ENCODE data around the gene CD300A. TPM values are rescaled to one million over a fixed set of nuclear protein-coding genes. Genes with fewer than 3 reads are reported as not detected.

The CD300A gene
- total and polyA plus RNA-seq, 2 donors (not counting 3 experiments of a cell fraction or from before 2014, with no cell fraction given) = not detected

- DNase-seq (ENCODE audit: low read depth, low spot score) (peak; percentile 44), FAIRE-seq (no peak)
- Histone ChIP-seq H3K4me1 (ENCODE audit: control insufficient read depth, extremely low read depth, insufficient read depth, low read length) (peaks cover 3% of the 10 kb centered on the region), H3K9ac (replicated peaks; ENCODE audit: extremely low read depth, insufficient read depth, low read length) (no peak overlapping the region), H4K20me1 (replicated peaks; ENCODE audit: control insufficient read depth, extremely low read depth, insufficient read depth, low read length) (no peaks in the 10 kb centered on the region), H3K4me2 (ENCODE audit: insufficient read depth, low read length) (no peak overlapping the region), H3K79me2 (ENCODE audit: control insufficient read depth, insufficient read depth, low read length) (no peaks in the 10 kb centered on the region), H3K36me3 (ENCODE audit: control insufficient read depth in 2 of 2, extremely low read depth in 1 of 2, insufficient read depth in 2 of 2, low read length in 2 of 2) (no peaks in the 10 kb centered on the region), H2AFZ (ENCODE audit: low read depth, low read length) (no peak overlapping the region), H3K4me3 (replicated peaks in 1 of 3; ENCODE audit: insufficient read depth in 1 of 3, low read depth in 1 of 3, low read length in 3 of 3) (no peak overlapping the region), H3K27me3 (ENCODE audit: control insufficient read depth in 2 of 2, insufficient read depth in 2 of 2, low read length in 2 of 2) (no peaks in the 10 kb centered on the region), H3K9me1 (replicated peaks; ENCODE audit: control insufficient read depth, extremely low read depth, insufficient read depth, low read length) (no peaks in the 10 kb centered on the region), H3K27ac (ENCODE audit: insufficient read depth, low read depth, low read length) (no peak overlapping the region), H3K9me3 (replicated peaks; ENCODE audit: control insufficient read depth, insufficient read depth, low read length) (no peaks in the 10 kb centered on the region)
- TF ChIP-seq JUN (IDR thresholded peaks at IDR 0.05; ENCODE audit: borderline replicate concordance, insufficient read depth, insufficient read length, low read depth) (no peak), FOS (IDR thresholded peaks at IDR 0.05; ENCODE audit: borderline replicate concordance, insufficient read depth, low read length) (no peak), CTCF (IDR thresholded peaks at IDR 0.05; ENCODE audit: extremely low read depth in 1 of 2, insufficient read depth in 1 of 2, low read depth in 1 of 2, low read length in 2 of 2) (peak; percentile 88 to 89), MAX (IDR thresholded peaks at IDR 0.05; ENCODE audit: insufficient read depth, insufficient read length) (no peak)
- dilution Hi-C loops (cut with MboI; ENCODE audit: extremely low pct_ligation_motif_present, low sequenced_read_pairs) = no loop called here
- intact Hi-C loops (cut with micrococcal nuclease) = loop anchor here (1.0 kb wide), 4 partner anchors 78 to 247 kb away; no protein-coding TSS in a partner anchor
- no TSS peak for BruUV-seq (replicated peaks)
- ChIA-PET POLR2A (no interaction called here), CTCF (interaction anchor here (0.9 to 9.2 kb wide), 10 partner anchors 9 to 257 kb away, joined by 3 to 221 read pairs (median 6); partner anchors contain the start of gene RPL38)
Measured at GRCh38 chr17:74457146-74457819, 9.2 kb upstream of the CD300A start.

All from endothelial cell of umbilical vein (primary cell).